ENCODE data around the gene RAMACL. TPM values are rescaled to one million over a fixed set of nuclear protein-coding genes. Genes with fewer than 3 reads are reported as not detected.

RAMACL gene
- total RNA-seq, 1 experiment from 2014 or later: 0.18 TPM

DNA sequence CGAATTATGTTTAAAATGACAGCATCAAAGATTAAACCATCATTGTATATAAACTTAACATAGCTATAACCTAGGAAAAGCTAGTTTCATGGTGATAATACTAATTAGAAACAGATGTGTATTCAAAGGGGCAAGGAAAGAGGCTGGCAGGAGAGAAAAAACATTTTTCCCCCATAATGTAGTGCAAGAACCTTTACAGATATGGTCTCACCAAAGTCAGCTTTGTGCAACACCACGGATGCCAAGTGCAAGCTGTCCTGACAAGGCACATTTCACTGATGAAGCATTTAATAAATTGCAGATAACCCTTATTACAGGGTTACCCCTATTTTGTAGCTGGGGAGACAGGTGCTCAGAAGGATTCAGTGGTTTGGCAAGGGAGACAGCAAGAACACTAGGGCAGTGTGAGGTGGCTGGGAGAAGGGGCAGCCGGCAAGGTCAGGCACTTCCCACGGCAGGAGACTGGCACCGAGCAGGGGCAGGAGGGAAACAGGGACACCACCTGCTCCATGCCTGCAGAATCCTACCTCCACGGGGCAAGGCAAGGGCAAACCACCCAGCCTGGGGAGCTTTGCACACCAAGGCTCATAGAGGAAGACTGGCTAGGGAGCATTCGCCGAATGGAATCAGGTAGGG, 34.1 kb upstream of the RAMACL start:
- in situ Hi-C loops (cut with HindIII; ENCODE audit: low pct_unique_long_range_greater_than_20kb, low sequenced_read_pairs): no loop called here
- DNase-seq (ENCODE audit: low read depth, low spot score): no peak

DNA sequence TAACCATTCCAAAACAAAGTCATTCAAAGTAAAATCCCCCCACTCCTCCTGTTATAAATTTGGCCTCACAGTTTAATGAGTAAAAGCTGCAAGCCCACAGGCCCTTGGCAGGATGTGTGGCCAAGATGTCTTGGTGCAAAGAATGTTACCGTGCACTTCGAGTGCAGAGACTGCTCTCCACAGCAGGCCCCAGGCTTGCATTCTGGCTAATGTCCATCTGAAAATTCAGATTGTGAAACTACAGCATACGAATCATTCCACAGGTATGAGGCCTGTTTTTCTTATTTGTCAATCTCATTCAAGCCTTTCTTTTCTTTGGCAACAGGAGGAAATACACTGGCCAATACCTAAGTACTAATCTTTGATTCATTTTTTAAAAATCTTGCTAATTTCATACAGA, 33.4 kb upstream of the RAMACL start:
- DNase-seq (ENCODE audit: low read depth, low spot score): no peak
- in situ Hi-C loops (cut with HindIII; ENCODE audit: low pct_unique_long_range_greater_than_20kb, low sequenced_read_pairs): no loop called here

DNA sequence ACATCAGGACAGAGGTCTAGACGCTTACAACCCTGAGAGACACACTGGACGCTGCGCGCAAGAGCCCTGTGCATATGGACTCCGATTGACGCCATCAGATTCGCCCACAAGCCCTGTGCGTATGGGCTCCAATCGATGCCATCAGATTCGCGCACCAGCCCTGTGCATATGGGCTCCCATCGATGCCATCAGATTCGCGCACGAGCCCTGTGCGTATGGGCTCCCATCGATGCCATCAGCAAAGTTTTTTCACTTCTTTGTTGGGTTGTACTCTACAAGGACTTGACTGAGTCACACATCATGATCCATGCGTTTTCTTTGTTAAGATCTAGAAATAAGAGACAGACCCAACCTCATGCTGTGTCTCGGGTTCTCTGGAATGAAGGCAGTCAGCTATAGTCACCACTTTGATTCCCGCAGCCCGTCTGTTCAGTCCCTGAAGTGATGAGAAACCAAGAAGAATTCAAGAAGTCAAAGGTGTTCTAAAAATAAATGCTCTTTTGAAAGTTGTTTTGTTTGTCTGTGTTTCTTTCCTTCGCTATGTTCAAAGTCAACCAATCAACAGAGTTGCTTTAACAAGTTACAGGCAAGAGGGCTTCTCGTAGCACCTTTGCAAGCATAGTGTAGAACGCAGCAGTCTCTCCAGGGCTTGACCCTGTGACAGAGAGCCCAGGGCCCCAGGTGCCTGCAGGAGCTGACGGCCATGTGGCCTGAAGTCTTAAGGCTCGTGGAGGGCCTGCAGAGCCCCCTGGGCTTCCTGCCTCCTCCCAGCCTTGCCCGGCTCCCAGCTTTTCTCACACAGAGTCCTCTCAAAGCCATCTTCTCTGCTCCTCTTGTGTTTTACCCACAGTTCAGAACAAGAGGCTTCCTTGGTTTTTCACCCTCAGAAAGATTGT, 32.6 kb upstream of the RAMACL start:
- in situ Hi-C loops (cut with HindIII; ENCODE audit: low pct_unique_long_range_greater_than_20kb, low sequenced_read_pairs): no loop called here
- no peak for DNase-seq (ENCODE audit: low read depth, low spot score)

DNA sequence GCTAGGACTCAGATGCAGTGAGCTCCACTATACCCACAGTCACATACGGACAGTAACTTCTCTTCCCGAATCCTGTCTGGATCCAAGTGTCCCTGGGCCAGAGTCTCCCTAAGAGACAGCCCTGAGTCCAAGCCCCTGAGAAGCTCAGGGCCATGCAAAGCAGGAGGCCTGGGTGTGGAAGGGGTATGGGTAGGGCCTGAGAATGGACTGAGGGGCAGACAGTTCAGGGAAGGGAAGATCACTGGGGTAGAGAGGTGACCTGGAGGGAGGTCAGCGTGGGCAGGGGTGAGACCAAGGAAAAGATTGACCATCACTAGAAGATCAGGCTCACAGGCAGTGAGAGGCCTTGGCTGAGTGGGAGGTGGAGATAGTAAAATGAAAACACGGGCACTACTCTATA, 31.8 kb upstream of the RAMACL start:
- in situ Hi-C loops (cut with HindIII; ENCODE audit: low pct_unique_long_range_greater_than_20kb, low sequenced_read_pairs): no loop called here
- no peak for DNase-seq (ENCODE audit: low read depth, low spot score)

DNA sequence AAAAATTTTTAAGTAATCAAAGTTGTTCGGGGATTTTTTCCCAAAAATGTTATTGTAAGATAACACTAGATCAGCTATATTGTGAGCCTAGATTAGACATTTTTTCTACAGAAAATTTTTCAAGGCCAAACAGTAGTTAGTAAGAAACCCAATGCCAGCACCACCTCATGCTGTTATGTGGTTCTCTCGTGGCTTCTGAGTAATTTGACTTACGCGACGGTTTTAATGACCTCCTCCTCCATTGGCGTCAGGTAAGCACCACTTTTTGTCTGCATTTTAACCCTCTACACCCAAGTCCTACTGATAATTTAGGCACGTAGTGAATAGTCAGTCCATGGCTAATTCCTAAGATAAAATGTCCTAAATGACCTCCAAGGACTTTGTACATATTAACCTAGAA, 30.9 kb upstream of the RAMACL start:
- no peak for DNase-seq (ENCODE audit: low read depth, low spot score)
- in situ Hi-C loops (cut with HindIII; ENCODE audit: low pct_unique_long_range_greater_than_20kb, low sequenced_read_pairs): no loop called here

DNA sequence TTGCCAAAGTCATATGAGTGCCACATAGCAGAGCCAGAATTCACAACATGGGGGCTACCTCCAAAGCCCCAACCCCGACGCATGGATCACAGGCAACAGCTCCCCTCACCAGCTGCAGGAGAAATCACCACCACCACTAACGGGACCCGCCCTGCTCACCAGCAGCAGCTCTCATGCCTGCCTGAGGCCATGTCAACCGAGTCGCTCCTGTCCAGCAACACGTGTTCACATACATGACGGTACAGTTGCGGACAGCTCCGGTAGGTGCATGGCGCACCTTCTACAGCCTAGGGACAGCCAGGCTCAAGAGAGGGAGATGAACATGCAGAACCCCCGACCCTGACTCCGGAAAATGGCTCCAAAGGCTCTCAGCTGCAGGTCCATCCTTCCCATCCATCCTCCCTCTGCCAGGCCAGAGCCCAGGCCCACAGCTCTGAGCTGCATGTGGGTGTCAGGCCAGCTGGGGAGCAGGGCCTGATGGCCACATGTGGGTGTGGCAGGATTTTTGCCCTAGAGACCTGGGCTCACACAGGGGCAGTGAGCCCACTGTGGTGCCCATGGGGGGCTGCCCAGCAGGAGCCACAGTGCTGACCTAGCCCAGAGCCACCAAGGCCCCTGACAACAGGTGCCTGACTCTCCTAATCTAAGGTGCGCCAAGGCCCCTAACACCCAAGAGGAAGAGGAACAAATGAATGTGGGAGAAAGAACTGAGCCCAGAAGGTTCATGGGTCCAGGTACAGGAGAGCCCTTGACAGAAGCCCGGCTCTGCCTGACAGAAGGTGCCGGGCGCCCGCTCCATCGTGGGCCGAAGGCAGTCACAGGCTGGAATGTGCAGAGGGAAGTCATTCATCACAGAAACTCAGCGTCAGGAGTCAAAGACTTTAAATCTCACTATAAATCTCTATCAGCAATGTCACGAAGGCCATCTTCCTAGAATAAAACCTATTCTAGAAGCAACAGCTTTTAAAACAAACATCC, 30.1 kb upstream of the RAMACL start:
- DNase-seq (ENCODE audit: low read depth, low spot score): no peak
- in situ Hi-C loops (cut with HindIII; ENCODE audit: low pct_unique_long_range_greater_than_20kb, low sequenced_read_pairs): no loop called here

DNA sequence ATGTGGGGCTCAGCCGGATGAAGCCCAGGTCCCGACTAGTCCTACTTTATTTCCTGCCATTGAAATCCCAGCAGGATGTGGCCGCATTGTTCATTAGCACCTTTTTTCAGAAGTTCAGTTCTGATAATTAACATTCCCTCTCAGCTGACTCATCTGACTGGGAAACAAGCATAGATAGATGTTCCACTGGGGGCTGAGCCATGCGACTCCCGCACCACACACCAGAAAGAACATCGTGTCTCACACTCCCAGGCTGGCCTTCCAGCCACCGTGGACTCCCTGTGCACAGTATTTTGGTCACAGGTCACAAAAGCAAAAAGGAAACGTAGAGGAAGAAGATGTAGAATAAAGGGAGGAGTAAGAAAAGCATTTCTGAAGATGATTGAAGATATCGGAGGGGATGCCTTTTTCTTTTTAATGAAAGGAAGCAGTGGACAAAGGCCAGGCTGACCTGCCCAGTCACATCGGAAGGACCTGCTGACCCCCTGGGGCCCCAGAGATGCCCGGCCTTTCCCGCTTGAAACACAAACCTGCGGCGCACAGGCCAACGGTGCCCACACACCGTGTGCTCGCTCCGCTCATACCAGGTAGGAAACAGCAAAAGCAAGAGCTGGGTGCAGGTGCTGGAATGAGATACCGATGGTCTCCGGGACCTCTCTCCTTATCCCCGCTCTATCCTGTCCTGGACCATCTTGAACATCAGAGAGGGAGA, 28.7 kb upstream of the RAMACL start:
- DNase-seq (ENCODE audit: low read depth, low spot score): no peak
- in situ Hi-C loops (cut with HindIII; ENCODE audit: low pct_unique_long_range_greater_than_20kb, low sequenced_read_pairs): no loop called here

DNA sequence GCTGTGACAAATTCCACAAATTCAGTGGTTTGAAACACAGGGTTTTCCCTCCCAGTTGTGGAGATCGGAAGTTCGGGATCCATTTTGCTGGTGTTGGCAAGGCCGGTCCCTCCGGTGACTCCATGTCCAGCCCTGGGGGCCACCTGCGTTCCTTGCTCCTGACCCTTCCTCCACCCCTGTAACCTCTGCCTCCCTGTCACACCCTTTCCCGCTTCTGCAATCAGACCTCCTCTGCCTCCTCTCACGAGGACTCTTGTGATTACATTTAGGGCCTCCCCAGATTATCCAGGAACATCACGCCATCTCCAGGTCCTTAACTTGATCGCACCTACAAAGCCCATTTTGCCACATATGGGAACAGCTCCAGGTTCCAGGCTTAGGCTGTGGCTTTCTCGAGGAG, 28.1 kb upstream of the RAMACL start:
- in situ Hi-C loops (cut with HindIII; ENCODE audit: low pct_unique_long_range_greater_than_20kb, low sequenced_read_pairs): no loop called here
- no peak for DNase-seq (ENCODE audit: low read depth, low spot score)

DNA sequence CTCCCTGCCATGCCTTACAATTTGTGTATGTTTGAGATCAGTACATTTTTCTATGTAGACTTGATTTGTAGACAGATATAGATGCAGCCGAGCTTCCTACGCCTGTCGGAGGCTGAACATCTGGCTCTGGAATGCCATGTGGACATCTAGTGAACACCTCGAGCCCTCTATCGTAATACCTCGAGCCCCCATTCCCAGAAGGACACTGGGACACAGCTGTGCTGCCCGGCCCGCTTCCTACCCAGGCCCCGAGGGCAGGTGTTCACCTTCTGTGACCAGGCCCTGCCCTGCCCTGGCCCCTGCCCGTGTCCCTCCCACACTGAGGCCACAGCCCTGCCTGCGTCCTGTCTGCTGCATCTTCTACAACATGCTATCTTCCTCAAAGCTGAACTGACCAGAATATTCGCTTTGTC, 27.7 kb upstream of the RAMACL start:
- in situ Hi-C loops (cut with HindIII; ENCODE audit: low pct_unique_long_range_greater_than_20kb, low sequenced_read_pairs): no loop called here
- DNase-seq (ENCODE audit: low read depth, low spot score): no peak

DNA sequence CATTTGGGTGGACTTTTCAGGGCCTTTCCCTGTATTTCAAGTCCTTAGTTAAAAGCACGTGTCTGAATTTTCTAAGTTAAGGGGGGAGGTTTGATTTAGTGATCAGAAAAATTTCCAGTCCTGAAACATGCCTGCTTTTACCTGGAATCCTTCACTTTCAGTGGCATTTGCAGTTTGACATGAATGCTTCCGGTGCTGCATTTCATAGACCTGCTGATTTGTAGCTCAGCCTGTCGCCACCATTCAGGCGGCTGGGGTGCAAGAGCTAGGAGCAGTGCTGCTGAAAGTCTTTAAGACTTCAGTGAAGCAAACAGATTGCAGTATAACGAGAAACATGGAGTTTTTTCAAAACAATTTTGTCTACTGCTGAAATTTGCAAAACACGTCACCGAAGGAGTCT, 26.5 kb upstream of the RAMACL start:
- in situ Hi-C loops (cut with HindIII; ENCODE audit: low pct_unique_long_range_greater_than_20kb, low sequenced_read_pairs): no loop called here
- no peak for DNase-seq (ENCODE audit: low read depth, low spot score)

DNA sequence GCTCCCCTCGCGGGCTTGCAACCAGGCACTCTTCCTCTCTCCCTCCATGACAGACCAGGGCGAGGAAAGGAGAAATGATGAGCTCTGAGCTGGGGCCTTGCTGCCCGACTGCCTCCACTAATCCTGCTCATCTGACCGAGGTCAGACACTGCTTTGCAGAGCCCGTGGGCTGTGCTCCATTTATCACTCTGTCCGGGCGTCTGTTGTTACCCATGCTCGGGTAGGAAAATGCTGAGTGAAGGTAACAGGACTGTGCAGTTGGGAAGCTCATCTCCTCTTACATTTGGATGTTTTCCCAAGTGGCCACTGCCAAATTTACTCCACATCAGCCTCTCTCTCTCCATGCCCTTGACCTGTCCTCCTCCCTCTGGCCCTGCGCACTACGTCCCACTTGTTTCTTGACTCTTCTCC, 26.0 kb upstream of the RAMACL start:
- in situ Hi-C loops (cut with HindIII; ENCODE audit: low pct_unique_long_range_greater_than_20kb, low sequenced_read_pairs): no loop called here
- no peak for DNase-seq (ENCODE audit: low read depth, low spot score)

DNA sequence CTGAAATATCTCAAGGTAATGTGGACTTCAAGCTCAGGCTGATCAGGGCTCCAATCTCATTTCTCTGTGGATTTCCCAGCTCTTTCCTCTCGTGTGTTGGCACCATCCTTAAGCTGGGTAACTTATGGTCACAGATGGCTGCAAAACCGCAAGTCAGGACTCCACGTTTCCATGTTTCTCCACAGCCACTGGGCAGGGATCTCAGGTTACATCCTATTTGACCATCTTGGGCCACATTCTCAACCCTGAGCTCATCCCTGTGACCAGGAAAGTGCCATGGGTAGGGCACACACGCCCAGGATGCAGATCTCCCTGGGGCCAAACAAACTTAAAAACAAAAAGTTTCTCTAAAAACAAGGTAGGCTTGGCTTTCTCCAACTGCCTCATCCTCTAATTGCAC, 25.2 kb upstream of the RAMACL start:
- in situ Hi-C loops (cut with HindIII; ENCODE audit: low pct_unique_long_range_greater_than_20kb, low sequenced_read_pairs): no loop called here
- DNase-seq (ENCODE audit: low read depth, low spot score): no peak

DNA sequence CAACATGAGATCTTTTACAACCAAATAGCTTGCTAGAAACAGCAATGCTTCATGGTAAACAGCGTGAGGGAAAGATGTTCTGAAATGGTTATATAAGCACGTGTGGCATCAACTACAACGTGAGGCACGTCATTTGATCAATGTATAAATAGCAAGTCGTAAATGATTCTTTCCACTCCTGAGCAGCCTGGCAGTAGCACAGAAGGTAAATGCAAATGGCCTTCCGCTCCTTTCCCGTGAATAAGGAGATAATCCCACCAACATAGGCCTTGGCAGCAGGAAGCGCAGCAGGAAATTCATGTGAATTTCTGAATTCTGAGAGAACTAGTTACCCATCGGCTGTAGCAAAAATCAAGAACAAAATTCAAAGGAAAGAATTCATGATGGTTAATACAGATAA, 23.6 kb upstream of the RAMACL start:
- DNase-seq (ENCODE audit: low read depth, low spot score): no peak
- in situ Hi-C loops (cut with HindIII; ENCODE audit: low pct_unique_long_range_greater_than_20kb, low sequenced_read_pairs): no loop called here

DNA sequence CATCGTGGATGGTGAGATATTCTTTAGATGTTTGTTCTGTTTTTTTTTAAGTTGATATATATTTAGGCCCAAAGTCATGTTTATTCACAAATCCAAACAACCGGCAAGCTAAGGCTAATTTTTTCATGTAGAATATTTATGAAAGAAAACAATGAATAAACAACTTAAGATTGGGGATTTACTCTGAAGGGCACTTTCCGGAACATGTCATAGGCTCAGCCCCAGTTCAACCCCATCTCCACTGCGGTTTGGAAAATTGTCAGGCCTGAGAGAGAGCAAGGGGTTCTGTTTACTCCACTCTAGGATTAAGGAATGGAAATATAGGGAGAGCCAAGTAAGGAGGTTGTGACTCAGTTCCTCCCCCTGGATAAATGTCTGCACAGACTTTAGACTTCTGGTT, 22.3 kb upstream of the RAMACL start:
- in situ Hi-C loops (cut with HindIII; ENCODE audit: low pct_unique_long_range_greater_than_20kb, low sequenced_read_pairs): no loop called here
- no peak for DNase-seq (ENCODE audit: low read depth, low spot score)

DNA sequence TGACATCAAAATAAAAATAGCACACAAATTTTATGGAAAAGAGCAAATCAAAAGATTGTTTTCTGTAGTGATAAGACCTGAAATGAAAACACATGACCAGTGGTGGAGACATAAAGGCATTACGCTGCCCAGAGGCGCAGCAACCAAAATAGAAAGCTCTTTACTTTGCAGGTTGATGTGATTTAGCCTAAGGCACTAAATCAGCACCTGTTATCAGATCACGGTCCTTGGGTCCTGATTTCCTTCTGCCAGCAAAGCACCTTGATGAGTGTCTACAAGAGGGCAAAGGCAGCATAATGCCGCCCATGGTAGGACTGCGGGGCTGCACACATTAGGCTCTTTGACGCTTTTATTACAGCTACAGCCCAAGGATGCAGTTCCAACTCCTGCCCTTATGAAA, 19.3 kb upstream of the RAMACL start:
- in situ Hi-C loops (cut with HindIII; ENCODE audit: low pct_unique_long_range_greater_than_20kb, low sequenced_read_pairs): no loop called here
- no peak for DNase-seq (ENCODE audit: low read depth, low spot score)

DNA sequence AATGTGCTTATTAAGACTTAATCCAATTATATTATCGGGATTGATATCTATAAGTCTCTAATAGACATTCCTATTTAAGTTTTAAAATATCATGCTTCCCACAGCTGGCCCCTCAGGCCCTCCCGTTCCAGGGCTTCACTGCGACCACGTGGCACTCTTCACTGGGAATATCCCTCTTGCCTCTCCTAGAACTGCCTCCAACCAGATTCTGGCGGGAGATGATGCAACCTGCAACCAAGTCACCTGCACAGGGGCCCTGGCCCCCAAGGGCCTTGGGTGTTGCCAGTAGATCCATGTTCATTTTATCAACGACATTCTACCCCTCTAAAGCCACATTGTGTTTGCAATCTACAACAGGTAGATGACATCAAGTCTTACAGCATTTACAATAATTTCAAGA, 18.4 kb upstream of the RAMACL start:
- no peak for DNase-seq (ENCODE audit: low read depth, low spot score)
- in situ Hi-C loops (cut with HindIII; ENCODE audit: low pct_unique_long_range_greater_than_20kb, low sequenced_read_pairs): no loop called here

DNA sequence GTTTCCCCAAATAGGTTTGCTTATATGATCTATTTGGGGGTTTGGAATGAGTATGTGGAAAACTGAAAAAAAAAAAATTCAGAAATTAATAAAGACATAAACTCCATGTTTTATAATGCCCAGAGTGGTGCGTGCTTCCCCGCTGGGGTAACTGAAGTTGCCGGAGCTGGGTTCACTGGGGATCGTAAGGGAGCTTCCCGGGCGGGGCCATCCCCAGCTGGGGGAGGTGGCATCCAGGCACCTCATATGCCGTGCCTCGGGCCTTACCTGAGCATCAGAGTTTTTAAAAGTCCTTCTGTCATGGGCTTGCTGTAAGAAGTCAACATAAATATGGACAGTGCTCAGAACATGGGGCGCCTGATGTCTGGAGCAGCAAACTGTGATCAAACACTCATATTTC, 17.9 kb upstream of the RAMACL start:
- no peak for DNase-seq (ENCODE audit: low read depth, low spot score)
- in situ Hi-C loops (cut with HindIII; ENCODE audit: low pct_unique_long_range_greater_than_20kb, low sequenced_read_pairs): no loop called here
